ENCODE measurements around the gene SCT. TPM values are rescaled to one million over a fixed set of nuclear protein-coding genes. Genes with fewer than 3 reads are reported as not detected.

SCT gene
- total RNA-seq, 1 experiment from 2014 or later, result not detected

DNA sequence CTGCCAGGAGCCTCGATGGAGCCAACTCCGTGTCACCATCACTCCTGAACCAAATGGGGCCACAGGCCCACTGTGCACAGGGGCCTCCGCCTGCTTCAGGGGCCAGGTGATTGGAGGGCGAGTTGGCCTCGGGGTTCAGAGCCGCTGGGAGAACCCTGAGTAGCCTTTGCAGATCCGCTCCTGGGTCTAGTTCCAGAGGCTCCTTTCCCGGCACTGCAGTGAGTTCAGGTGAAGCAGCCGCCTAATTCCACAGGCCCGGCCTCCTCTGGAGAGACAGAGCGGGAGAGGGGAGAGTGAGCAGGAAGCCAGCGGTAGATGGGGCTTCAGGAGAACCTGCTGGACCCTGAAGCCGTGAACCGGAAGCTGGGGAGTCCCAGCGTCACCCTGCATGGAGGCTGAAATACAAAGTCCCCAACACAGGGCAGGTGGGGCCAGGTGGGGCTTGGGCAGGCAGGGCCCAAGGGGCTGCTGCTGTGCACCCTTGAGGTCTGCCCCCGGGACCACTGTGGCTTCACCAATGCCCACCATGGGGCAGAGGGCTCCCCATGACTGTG lies 32.6 kb upstream of the SCT start:
- TF ChIP-seq, protein P1, sequence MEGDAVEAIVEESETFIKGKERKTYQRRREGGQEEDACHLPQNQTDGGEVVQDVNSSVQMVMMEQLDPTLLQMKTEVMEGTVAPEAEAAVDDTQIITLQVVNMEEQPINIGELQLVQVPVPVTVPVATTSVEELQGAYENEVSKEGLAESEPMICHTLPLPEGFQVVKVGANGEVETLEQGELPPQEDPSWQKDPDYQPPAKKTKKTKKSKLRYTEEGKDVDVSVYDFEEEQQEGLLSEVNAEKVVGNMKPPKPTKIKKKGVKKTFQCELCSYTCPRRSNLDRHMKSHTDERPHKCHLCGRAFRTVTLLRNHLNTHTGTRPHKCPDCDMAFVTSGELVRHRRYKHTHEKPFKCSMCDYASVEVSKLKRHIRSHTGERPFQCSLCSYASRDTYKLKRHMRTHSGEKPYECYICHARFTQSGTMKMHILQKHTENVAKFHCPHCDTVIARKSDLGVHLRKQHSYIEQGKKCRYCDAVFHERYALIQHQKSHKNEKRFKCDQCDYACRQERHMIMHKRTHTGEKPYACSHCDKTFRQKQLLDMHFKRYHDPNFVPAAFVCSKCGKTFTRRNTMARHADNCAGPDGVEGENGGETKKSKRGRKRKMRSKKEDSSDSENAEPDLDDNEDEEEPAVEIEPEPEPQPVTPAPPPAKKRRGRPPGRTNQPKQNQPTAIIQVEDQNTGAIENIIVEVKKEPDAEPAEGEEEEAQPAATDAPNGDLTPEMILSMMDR (IDR thresholded peaks at IDR 0.05; ENCODE audit: unreplicated experiment), result no peak
- no TSS peak for BruUV-seq (replicated peaks)
- no peak overlapping the region for H3K27ac Mint-ChIP-seq (ENCODE audit: unreplicated experiment)
- H3K4me3 Mint-ChIP-seq (ENCODE audit: low read depth, unreplicated experiment), result no peak overlapping the region
- CTCF ChIA-PET, result no interaction called here
- intact Hi-C loops (cut with micrococcal nuclease; ENCODE audit: unreplicated experiment), result no loop called here
- DNase-seq, result no peak
- no peaks in the 10 kb centered on the region for H3K27me3 Mint-ChIP-seq (ENCODE audit: unreplicated experiment)
- H3K36me3 Mint-ChIP-seq (ENCODE audit: insufficient read depth, unreplicated experiment), result peaks cover 40% of the 10 kb centered on the region
- H3K4me1 Mint-ChIP-seq (ENCODE audit: low read depth, unreplicated experiment), result peaks cover 11% of the 10 kb centered on the region
- H3K9me3 Mint-ChIP-seq (ENCODE audit: low read depth, unreplicated experiment), result no peaks in the 10 kb centered on the region

DNA sequence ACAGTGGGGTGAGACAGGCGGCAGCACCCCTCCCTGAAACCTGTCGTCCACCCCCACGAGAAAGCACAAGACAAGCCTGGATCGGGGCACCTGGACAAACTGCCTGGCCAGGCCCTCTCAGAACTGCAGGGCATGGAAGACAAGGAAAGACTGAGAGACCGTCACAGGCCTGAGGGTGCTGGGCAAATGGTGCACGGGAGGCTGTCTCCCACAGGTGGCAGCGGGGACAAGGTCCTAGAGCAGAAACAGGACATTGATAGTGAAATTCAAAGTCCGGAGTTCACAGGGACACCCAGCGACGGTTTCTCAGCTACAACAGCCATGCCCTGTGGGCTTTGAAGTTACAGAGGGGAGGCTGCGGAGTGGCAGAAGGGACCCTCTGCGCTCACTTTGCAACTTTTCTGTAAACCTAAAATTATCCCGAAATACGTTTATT lies 30.7 kb upstream of the SCT start:
- Mint-ChIP-seq H3K27ac (ENCODE audit: unreplicated experiment) (no peak overlapping the region), H3K9me3 (ENCODE audit: low read depth, unreplicated experiment) (no peaks in the 10 kb centered on the region), H3K4me1 (ENCODE audit: low read depth, unreplicated experiment) (peaks cover 13% of the 10 kb centered on the region), H3K4me3 (ENCODE audit: low read depth, unreplicated experiment) (no peak overlapping the region), H3K36me3 (ENCODE audit: insufficient read depth, unreplicated experiment) (peaks cover 52% of the 10 kb centered on the region), H3K27me3 (ENCODE audit: unreplicated experiment) (no peaks in the 10 kb centered on the region)
- TF ChIP-seq, protein P1 (IDR thresholded peaks at IDR 0.05; ENCODE audit: unreplicated experiment), result no peak
- DNase-seq, result no peak
- CTCF ChIA-PET, result no interaction called here
- intact Hi-C loops (cut with micrococcal nuclease; ENCODE audit: unreplicated experiment), result no loop called here
- no TSS peak for BruUV-seq (replicated peaks)

- no peak for DNase-seq
- Mint-ChIP-seq H3K27me3 (ENCODE audit: unreplicated experiment) (no peaks in the 10 kb centered on the region), H3K27ac (ENCODE audit: unreplicated experiment) (no peak overlapping the region), H3K9me3 (ENCODE audit: low read depth, unreplicated experiment) (no peaks in the 10 kb centered on the region), H3K4me3 (ENCODE audit: low read depth, unreplicated experiment) (no peak overlapping the region), H3K36me3 (ENCODE audit: insufficient read depth, unreplicated experiment) (peaks cover 53% of the 10 kb centered on the region), H3K4me1 (ENCODE audit: low read depth, unreplicated experiment) (peaks cover 13% of the 10 kb centered on the region)
- TF ChIP-seq, protein P1 (IDR thresholded peaks at IDR 0.05; ENCODE audit: unreplicated experiment), result no peak
- intact Hi-C loops (cut with micrococcal nuclease; ENCODE audit: unreplicated experiment), result no loop called here
- CTCF ChIA-PET, result no interaction called here
- BruUV-seq (replicated peaks), result no TSS peak
These were observed 29.9 kb upstream of the SCT start for GRCh38 chr11:656866-657265.

DNA sequence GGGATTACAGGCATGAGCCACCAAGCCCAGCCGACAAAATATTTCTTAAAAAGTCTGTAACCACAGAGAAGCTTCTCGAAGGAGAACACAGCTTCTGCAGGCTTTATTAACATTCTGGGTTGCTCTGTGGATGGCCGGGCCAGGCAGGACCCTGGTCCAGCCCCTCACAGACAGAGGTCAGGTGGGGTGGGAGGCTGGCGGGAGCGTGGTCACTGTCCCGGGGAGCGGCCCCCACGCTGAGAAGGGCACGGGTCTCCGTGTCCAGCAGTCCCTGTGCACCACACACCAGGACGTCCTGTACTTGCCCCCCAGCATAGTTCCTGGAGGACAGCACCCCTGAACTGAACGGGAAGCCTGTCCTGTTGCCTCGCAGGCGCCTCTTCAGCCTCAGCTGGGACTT lies 29.4 kb upstream of the SCT start:
- Mint-ChIP-seq H3K4me3 (ENCODE audit: low read depth, unreplicated experiment) (no peak overlapping the region), H3K36me3 (ENCODE audit: insufficient read depth, unreplicated experiment) (peaks cover 53% of the 10 kb centered on the region), H3K4me1 (ENCODE audit: low read depth, unreplicated experiment) (peaks cover 13% of the 10 kb centered on the region), H3K27ac (ENCODE audit: unreplicated experiment) (no peak overlapping the region), H3K27me3 (ENCODE audit: unreplicated experiment) (no peaks in the 10 kb centered on the region), H3K9me3 (ENCODE audit: low read depth, unreplicated experiment) (no peaks in the 10 kb centered on the region)
- CTCF ChIA-PET, result no interaction called here
- intact Hi-C loops (cut with micrococcal nuclease; ENCODE audit: unreplicated experiment), result no loop called here
- TF ChIP-seq, protein P1 (IDR thresholded peaks at IDR 0.05; ENCODE audit: unreplicated experiment), result no peak
- DNase-seq, result no peak
- BruUV-seq (replicated peaks), result no TSS peak

Measured in Calu3 (cell line).